Endothelial cell of umbilical vein (primary cell): ENCODE results near the gene OSBPL9. TPM values are rescaled to one million over a fixed set of nuclear protein-coding genes. Genes with fewer than 3 reads are reported as not detected.

Source experiments
- BruUV-seq: library from RNA; stranded (reverse); fragments of 400-500 nt; replicated peaks from 2 replicates; lab custom pipeline; 2021; lab: Mats Ljungman, UMichigan
- CTCF ChIA-PET: fragments of 300-600, 350-600 bp; sonication (Branson Sonifier 250); formaldehyde crosslinking; loops from one replicate; lab custom pipeline; 2021; ENCODE audit warnings: antibody characterized with exemption, inconsistent platforms; lab: Charles Lee
- POLR2A ChIA-PET: fragments of 300-600, 350-600 bp; sonication (Branson Sonifier 250); formaldehyde crosslinking; loops from one replicate; lab custom pipeline; 2021; ENCODE audit warnings: antibody characterized with exemption, inconsistent platforms; lab: Charles Lee
- DNase-seq: peaks from one replicate; pipeline ENCODE4 v3.0.0-alpha.2; 2011; ENCODE audit warnings: low read depth, low spot score
- FAIRE-seq: peaks from 2 replicates; lab custom pipeline; 2011; peaks lifted over from hg19 to GRCh38; lab: Jason Lieb, UNC
- H2AFZ ChIP-seq: 2 replicates; pipeline ENCODE4 v1.6.0; 2012; ENCODE audit warnings: low read depth, low read length, control low read depth, inconsistent platforms
- H3K27ac ChIP-seq: 2 replicates; pipeline ENCODE4 v1.5.1; 2011; ENCODE audit warnings: low read depth, mild to moderate bottlenecking, control low read depth, low read length, moderate library complexity; ENCODE audit not compliant: insufficient read depth
- H3K27me3 ChIP-seq, 2 experiments: 2 replicates each; pipeline versions ENCODE4 v1.6.0 to v1.6.1; 2011; ENCODE audit warnings: low read length in 2 of 2, mixed read lengths in 1 of 2; ENCODE audit not compliant: control insufficient read depth in 2 of 2, insufficient read depth in 2 of 2
- H3K36me3 ChIP-seq, 2 experiments: 2 replicates in 1 of 2; 3 replicates in 1 of 2; pipeline ENCODE4 v1.5.1; 2011; ENCODE audit warnings: low read length in 2 of 2, mild to moderate bottlenecking in 1 of 2, moderate library complexity in 1 of 2; ENCODE audit not compliant: control insufficient read depth in 2 of 2, insufficient read depth in 2 of 2; ENCODE audit errors: extremely low read depth in 1 of 2
- H3K4me1 ChIP-seq: 3 replicates; pipeline ENCODE4 v1.5.1; 2011; ENCODE audit warnings: mild to moderate bottlenecking, low read length; ENCODE audit not compliant: control insufficient read depth, insufficient read depth; ENCODE audit errors: extremely low read depth
- H3K4me2 ChIP-seq: 2 replicates; pipeline ENCODE4 v1.6.1; 2011; ENCODE audit warnings: low read length, control low read depth, mixed read lengths; ENCODE audit not compliant: insufficient read depth
- H3K4me3 ChIP-seq, 3 experiments: fragments of 200-600 bp in 1 of 3; sonication (generic), shearing (Covaris generic) in 1 of 3; replicated peaks in 1 of 3; 2 replicates each; pipeline ENCODE4 v1.5.1; 2011 to 2016; ENCODE audit warnings: control low read depth in 3 of 3, low read length in 3 of 3, mild to moderate bottlenecking in 2 of 3, inconsistent platforms in 1 of 3, low read depth in 1 of 3, moderate library complexity in 1 of 3; ENCODE audit not compliant: insufficient read depth in 1 of 3
- H3K79me2 ChIP-seq: 2 replicates; pipeline ENCODE4 v1.6.0; 2012; ENCODE audit warnings: low read length, inconsistent platforms; ENCODE audit not compliant: control insufficient read depth, insufficient read depth
- H3K9ac ChIP-seq: replicated peaks from 2 replicates; pipeline ENCODE3; 2011; ENCODE audit warnings: low read length, control low read depth; ENCODE audit not compliant: insufficient read depth; ENCODE audit errors: extremely low read depth
- H3K9me1 ChIP-seq: replicated peaks from 3 replicates; pipeline ENCODE4 v1.6.0; 2011; ENCODE audit warnings: mild to moderate bottlenecking, low read length; ENCODE audit not compliant: control insufficient read depth, insufficient read depth; ENCODE audit errors: extremely low read depth
- H3K9me3 ChIP-seq: replicated peaks from 2 replicates; pipeline ENCODE4 v1.5.1; 2012; ENCODE audit warnings: low read length, inconsistent platforms; ENCODE audit not compliant: control insufficient read depth, insufficient read depth
- H4K20me1 ChIP-seq: replicated peaks from 2 replicates; pipeline ENCODE3; 2011; ENCODE audit warnings: mild to moderate bottlenecking, low read length; ENCODE audit not compliant: control insufficient read depth, insufficient read depth; ENCODE audit errors: extremely low read depth
- CTCF ChIP-seq, 2 donors: IDR thresholded peaks; 1 replicate in 1 of 2; 2 replicates in 1 of 2; pipeline ENCODE4 v1.5.1; 2011; ENCODE audit warnings: low read length in 2 of 2, mild to moderate bottlenecking in 2 of 2, moderate library complexity in 2 of 2, control low read depth in 1 of 2, inconsistent platforms in 1 of 2, low read depth in 1 of 2; ENCODE audit not compliant: insufficient read depth in 1 of 2; ENCODE audit errors: extremely low read depth in 1 of 2
- EZH2 ChIP-seq: IDR thresholded peaks from 2 replicates; pipeline ENCODE4 v1.6.1; 2012; ENCODE audit warnings: borderline replicate concordance, low read depth, mild to moderate bottlenecking, moderate library complexity, low read length, inconsistent platforms; ENCODE audit not compliant: severe bottlenecking
- FOS ChIP-seq: IDR thresholded peaks from 2 replicates; pipeline ENCODE4 v1.6.1; 2011; ENCODE audit warnings: mild to moderate bottlenecking, low read length, moderate library complexity, borderline replicate concordance; ENCODE audit not compliant: insufficient read depth
- JUN ChIP-seq: IDR thresholded peaks from 2 replicates; pipeline ENCODE4 v1.6.1; 2011; ENCODE audit warnings: borderline replicate concordance, low read depth; ENCODE audit not compliant: insufficient read length, insufficient read depth
- POLR2A ChIP-seq: IDR thresholded peaks from 2 replicates; pipeline ENCODE4 v1.6.1; 2012; ENCODE audit warnings: low read depth, mild to moderate bottlenecking, control low read depth, low read length
- dilution Hi-C: fragments of 300-500 bp; cut with MboI; formaldehyde crosslinking; loops from one replicate; pipeline ENCODE4 v1.15.0; 2019; ENCODE audit warnings: low sequenced_read_pairs; ENCODE audit not compliant: extremely low pct_ligation_motif_present
- intact Hi-C: fragments of 100-400 bp; cut with micrococcal nuclease; formaldehyde crosslinking; loops from one replicate; pipeline ENCODE4 v1.10.0; 2022
- polyA plus RNA-seq, 4 experiments: library from polyadenylated mRNA; depleted of rRNA in 3 of 4; stranded (reverse) in 3 of 4; unstranded in 1 of 4; fragments of >200 nt; gene quantifications; 2 replicates each; pipeline versions ENCODE4 v1.2.1 to v1.2.3, GENCODE V29; 2011 to 2012; ENCODE audit warnings: missing spikeins in 1 of 4
- total RNA-seq: library from RNA; stranded (reverse); gene quantifications from 2 replicates; pipeline ENCODE4 v1.2.3, GENCODE V29; 2021

The OSBPL9 gene
- total and polyA plus RNA-seq, 2 donors (not counting 3 experiments of a cell fraction or from before 2014, with no cell fraction given), result 46.2 to 80.3 TPM

- Histone ChIP-seq H3K9me3 (no peaks in the 10 kb centered on the region), H4K20me1 (peaks cover 2% of the 10 kb centered on the region), H3K4me2 (no peak overlapping the region), H3K27ac (no peak overlapping the region), H3K9ac (no peak overlapping the region), H3K79me2 (peaks cover 4% of the 10 kb centered on the region), H3K36me3 (no peaks in the 10 kb centered on the region), H3K4me3 (no peak overlapping the region), H3K9me1 (no peaks in the 10 kb centered on the region), H3K4me1 (no peaks in the 10 kb centered on the region), H3K27me3 (no peaks in the 10 kb centered on the region), H2AFZ (no peak overlapping the region)
- dilution Hi-C loops, result no loop called here
- FAIRE-seq, result no peak
- ChIA-PET POLR2A (no interaction called here), CTCF (interaction anchor here (1.0 kb wide), 1 partner anchor 11 kb away, joined by 3 read pairs; no protein-coding TSS in a partner anchor)
- no TSS peak for BruUV-seq
- TF ChIP-seq POLR2A (no peak), CTCF (IDR thresholded peaks at IDR 0.05; ENCODE audit: extremely low read depth in 1 of 2, insufficient read depth in 1 of 2, low read depth in 1 of 2, low read length in 2 of 2) (no peak), JUN (no peak), FOS (no peak), EZH2 (no peak)
- DNase-seq, result no peak
- intact Hi-C loops, result no loop called here
These were observed 88.1 kb downstream of the OSBPL9 start for GRCh38 chr1:51705035-51705434.
